HAP-1 (cell line): Measurements from ENCODE around the gene ARFIP2.
A peak's percentile ranks its signal among the peaks of the same experiment; 100 is the strongest.

Experiments
- DNase-seq, 2 experiments: peaks; one replicate each; pipeline ENCODE4 v3.0.0-alpha.2; 2016 to 2020; ENCODE audit warnings: low spot score in 2 of 2
- H3K27me3 ChIP-seq: fragments of 250-450 bp; sonication (Bioruptor Pico); 2 replicates; pipeline ENCODE4 v1.5.1; 2020; ENCODE audit warnings: low read depth, mild to moderate bottlenecking, moderate library complexity
- H3K36me3 ChIP-seq: fragments of 250-450 bp; sonication (Bioruptor Pico); replicated peaks from 2 replicates; pipeline ENCODE4 v1.5.1; 2020; ENCODE audit warnings: mild to moderate bottlenecking
- H3K4me1 ChIP-seq: fragments of 250-450 bp; sonication (Bioruptor Pico); 2 replicates; pipeline ENCODE4 v1.5.1; 2020; ENCODE audit warnings: mild to moderate bottlenecking
- H3K4me3 ChIP-seq: fragments of 250-450 bp; sonication (Bioruptor Pico); 2 replicates; pipeline ENCODE4 v1.5.1; 2020; ENCODE audit warnings: mild to moderate bottlenecking, moderate library complexity
- H3K9me3 ChIP-seq: fragments of 250-450 bp; sonication (Bioruptor Pico); 2 replicates; pipeline ENCODE4 v1.5.1; 2020; ENCODE audit warnings: mild to moderate bottlenecking, moderate library complexity
- in situ Hi-C: fragments of 300-500 bp; cut with MboI; formaldehyde crosslinking; loops from 3 replicates; pipeline ENCODE4 v1.14.3; 2020; ENCODE audit warnings: low sequenced_read_pairs, inconsistent platforms, mixed read lengths

The ARFIP2 gene

DNA sequence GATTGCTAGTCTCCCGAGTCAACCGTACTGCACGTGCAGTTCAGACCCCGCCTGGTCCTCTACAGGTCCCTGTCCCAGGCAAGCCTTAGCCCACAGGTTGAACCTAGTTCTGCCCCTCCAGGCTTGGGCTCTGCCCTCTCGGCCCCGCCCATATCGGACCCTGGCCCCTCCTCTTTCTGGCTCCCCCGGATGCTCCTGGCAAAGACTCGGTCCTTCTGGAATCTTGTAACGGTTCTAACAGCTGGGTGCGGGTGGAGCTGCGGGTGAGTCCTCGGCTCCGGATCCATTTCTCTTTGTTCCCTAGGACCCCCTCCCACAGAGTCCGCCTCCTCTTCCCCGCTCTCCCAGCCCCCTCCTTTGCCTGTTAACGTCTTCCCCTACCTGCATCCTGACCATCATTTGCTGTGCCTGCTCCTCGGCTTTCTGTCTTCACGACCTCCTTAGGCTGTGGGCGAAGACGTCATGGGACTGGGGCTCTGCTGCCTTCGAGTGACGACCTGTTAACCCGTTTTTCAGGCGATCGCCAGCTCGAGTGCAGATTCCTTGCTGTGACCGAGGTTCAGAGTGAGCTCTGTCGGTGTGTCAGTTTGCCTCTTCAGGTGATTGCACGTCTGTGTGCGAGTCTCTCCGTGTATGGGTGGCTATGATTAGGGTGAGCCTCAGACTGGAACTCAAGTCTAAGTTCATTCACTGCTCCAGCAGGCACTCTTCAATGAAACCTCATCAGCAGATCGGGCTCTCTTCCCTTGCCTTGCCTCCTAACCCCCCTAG lies 16.1 kb upstream of the ARFIP2 start, which contains the start of gene DNHD1:
Gene DNHD1, plus strand, starts transcription at position 212 of the 771 bp plus-strand sequence. CDS start 936 bp downstream, outside the sequence.
- in situ Hi-C loops = no loop called here
- Histone ChIP-seq H3K4me1 (no peaks in the 10 kb centered on the region), H3K9me3 (no peaks in the 10 kb centered on the region), H3K27me3 (no peaks in the 10 kb centered on the region), H3K36me3 (no peaks in the 10 kb centered on the region; the same call in 1 of the 2 replicates), H3K4me3 (no peak within 1 kb of the TSS)
- DNase-seq = no peak

DNA sequence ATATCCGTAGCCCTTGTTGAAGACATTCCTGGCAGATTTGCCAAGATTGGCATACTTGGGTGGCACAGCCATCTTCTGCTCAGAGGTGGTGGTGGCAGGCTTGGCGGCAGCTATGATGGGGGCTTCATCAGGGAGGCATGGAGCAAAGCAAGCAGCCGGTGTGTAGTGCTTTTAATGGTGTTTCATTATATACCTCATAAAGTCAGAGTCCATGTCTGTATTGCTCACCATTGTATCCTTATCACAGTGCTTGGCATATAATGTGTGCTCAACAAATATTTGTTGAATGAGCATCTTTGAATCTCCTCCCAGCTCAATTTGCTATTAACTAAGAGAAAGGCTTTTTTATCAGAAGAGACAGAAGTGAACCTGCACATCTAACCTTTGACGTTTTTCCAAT lies 8.2 kb upstream of the ARFIP2 start:
- Histone ChIP-seq H3K4me3 (no peak overlapping the region), H3K9me3 (no peaks in the 10 kb centered on the region), H3K4me1 (no peaks in the 10 kb centered on the region), H3K36me3 (peaks cover 41% of the 10 kb centered on the region), H3K27me3 (no peaks in the 10 kb centered on the region)
- DNase-seq = no peak
- in situ Hi-C loops = no loop called here

DNA sequence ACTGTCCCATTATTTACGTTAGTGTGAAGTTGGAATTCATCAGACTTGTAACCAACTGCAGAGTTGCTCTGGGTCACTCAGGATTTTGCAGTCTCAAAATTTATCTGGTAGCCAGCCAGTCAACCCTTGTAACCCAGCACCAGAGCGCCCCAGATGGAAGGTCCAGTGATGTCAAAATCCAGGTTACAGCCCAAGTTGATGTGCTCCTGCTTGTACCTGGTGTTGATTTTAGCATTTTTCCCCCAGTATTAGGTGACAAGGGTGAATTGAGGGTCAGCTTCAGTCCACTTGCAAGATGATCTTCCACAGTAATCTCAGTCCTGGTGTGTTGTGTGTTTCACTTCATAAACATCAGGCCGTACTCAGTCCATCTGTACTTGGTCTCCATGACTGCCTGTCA lies 7.7 kb upstream of the ARFIP2 start:
- H3K4me1 ChIP-seq = no peaks in the 10 kb centered on the region
- in situ Hi-C loops = no loop called here

DNA sequence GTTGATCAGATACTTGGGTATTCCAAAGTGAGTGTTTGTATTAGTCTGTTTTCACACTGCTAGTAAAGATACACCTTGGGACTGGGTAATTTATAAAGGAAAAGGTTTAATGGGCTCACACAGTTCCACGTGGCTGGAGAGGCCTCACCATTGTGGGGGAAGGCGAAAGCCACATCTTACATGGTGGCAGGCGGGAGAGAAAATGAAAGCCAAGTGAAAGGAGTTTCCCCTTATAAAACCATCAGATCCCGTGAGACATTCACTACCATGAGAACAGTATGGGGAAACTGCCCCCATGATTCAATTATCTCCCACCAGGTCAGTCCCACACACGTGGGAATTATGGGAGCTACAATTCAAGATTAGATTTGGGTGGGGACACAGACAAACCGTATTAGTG lies 7.2 kb upstream of the ARFIP2 start:
- in situ Hi-C loops = no loop called here
- no peaks in the 10 kb centered on the region for H3K9me3 ChIP-seq
- DNase-seq = no peak
- H3K36me3 ChIP-seq = peaks cover 51% of the 10 kb centered on the region
- H3K4me3 ChIP-seq = no peak overlapping the region
- no peaks in the 10 kb centered on the region for H3K4me1 ChIP-seq
- H3K27me3 ChIP-seq = no peaks in the 10 kb centered on the region

More for the DNA sequence above, 7.7 kb upstream of the ARFIP2 start:
- Histone ChIP-seq H3K36me3 (peaks cover 46% of the 10 kb centered on the region), H3K27me3 (no peaks in the 10 kb centered on the region), H3K9me3 (no peaks in the 10 kb centered on the region), H3K4me3 (no peak overlapping the region)
- DNase-seq = no peak

- DNase-seq = no peak
- in situ Hi-C loops = no loop called here
- peaks cover 64% of the 10 kb centered on the region for H3K36me3 ChIP-seq
- no peaks in the 10 kb centered on the region for H3K9me3 ChIP-seq
- H3K27me3 ChIP-seq = no peaks in the 10 kb centered on the region
- no peak overlapping the region for H3K4me3 ChIP-seq
- H3K4me1 ChIP-seq = peaks cover 5% of the 10 kb centered on the region; the same call in 1 of the 2 replicates
Measured at GRCh38 chr11:6486938-6487337, 5.8 kb upstream of the ARFIP2 start.

GRCh38 chr11:6486256-6486655 lies 5.1 kb upstream of the ARFIP2 start:
- H3K36me3 ChIP-seq = peaks cover 64% of the 10 kb centered on the region

GRCh38 chr11:6485661-6486060 lies 4.5 kb upstream of the ARFIP2 start:
- Histone ChIP-seq H3K9me3 (no peaks in the 10 kb centered on the region), H3K4me3 (no peak overlapping the region), H3K4me1 (peaks cover 5% of the 10 kb centered on the region; the same call in 1 of the 2 replicates), H3K27me3 (no peaks in the 10 kb centered on the region), H3K36me3 (peaks cover 64% of the 10 kb centered on the region)
- in situ Hi-C loops = no loop called here
- no peak for DNase-seq

More at GRCh38 chr11:6486256-6486655, 5.1 kb upstream of the ARFIP2 start:
- DNase-seq = no peak
- Histone ChIP-seq H3K4me3 (no peak overlapping the region), H3K27me3 (no peaks in the 10 kb centered on the region), H3K4me1 (peaks cover 5% of the 10 kb centered on the region; the same call in 1 of the 2 replicates), H3K9me3 (no peaks in the 10 kb centered on the region)
- in situ Hi-C loops = no loop called here

- in situ Hi-C loops = no loop called here
- peaks cover 5% of the 10 kb centered on the region; the same call in 1 of the 2 replicates for H3K4me1 ChIP-seq
- H3K9me3 ChIP-seq = no peaks in the 10 kb centered on the region
- H3K36me3 ChIP-seq = peaks cover 77% of the 10 kb centered on the region
- DNase-seq = no peak
- H3K4me3 ChIP-seq = no peak overlapping the region
- no peaks in the 10 kb centered on the region for H3K27me3 ChIP-seq
Measured at GRCh38 chr11:6483015-6483414, 1.9 kb upstream of the ARFIP2 start.

DNA sequence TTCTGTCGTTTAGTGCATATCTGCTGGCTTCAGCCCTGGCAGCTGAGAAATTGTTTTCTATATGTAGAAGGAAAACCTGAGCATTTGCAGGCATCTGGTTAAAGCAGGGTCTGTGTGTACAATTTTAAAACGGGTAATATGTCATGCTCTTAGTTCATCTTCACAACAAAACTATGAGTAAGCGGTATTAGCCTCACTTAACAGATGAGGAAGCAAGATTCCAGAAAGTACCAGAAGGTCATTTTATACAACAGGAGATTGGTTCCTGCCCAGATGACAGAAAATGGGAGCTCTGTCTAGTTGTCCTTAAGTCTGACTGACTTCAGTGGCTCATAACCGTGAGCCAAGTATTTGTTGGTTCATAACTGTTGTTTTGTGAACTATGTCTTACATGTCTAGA lies 1.3 kb upstream of the ARFIP2 start:
- no peaks in the 10 kb centered on the region for H3K27me3 ChIP-seq
- no peaks in the 10 kb centered on the region for H3K9me3 ChIP-seq
- DNase-seq = no peak
- H3K36me3 ChIP-seq = peaks cover 77% of the 10 kb centered on the region
- peak overlapping the region; percentile 77 for H3K4me3 ChIP-seq
- peaks cover 5% of the 10 kb centered on the region; the same call in 1 of the 2 replicates for H3K4me1 ChIP-seq
- in situ Hi-C loops = no loop called here

DNA sequence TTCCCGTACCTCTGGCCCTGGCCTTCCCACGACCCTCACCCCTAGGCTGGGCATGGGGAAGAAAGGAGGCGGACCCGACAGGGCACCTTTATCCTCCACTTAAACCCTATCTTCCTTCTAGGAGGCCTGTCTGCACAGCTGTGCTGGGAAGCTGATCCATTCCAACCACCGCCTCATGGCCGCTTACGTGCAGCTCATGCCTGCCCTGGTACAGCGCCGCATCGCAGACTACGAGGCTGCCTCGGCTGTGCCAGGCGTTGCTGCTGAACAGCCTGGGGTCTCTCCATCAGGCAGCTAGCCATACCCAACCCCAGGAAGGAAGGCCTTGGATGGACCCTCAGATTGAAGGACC lies 769 bp upstream of the ARFIP2 start:
- in situ Hi-C loops = no loop called here
- no peaks in the 10 kb centered on the region for H3K9me3 ChIP-seq
- H3K4me3 ChIP-seq = peak overlapping the region; percentile 77
- H3K27me3 ChIP-seq = no peaks in the 10 kb centered on the region
- peaks cover 77% of the 10 kb centered on the region for H3K36me3 ChIP-seq
- no peak for DNase-seq
- peaks cover 5% of the 10 kb centered on the region; the same call in 1 of the 2 replicates for H3K4me1 ChIP-seq

DNA sequence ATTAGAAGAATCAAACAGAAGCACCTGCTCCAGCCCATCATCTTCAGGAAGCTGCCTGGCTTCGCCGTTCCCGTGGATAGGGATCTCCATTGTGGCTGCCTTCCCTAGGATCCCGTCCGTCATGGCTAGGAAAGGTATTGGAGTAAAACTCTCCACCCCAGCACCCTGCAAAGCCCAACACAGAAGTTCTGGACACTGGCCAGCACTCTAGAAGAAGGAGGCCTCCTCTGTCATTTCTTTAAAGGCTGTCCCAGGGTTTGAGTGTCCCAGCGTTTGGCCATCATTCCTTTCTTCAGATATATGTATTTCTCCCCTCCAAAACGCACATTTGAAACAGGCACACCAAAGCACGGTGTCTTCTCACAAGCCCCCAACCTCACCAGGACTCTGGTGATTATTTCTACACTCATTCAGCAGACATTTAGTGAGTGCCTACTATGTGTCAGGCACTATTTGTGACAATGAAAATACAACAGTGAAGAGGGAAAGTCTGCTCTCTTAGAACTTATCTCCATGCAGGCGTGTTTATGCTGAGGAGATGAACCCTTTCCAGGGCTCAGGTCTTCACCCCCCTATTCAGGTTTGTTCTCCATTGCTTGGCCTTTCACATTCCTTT lies 724 bp downstream of the ARFIP2 start:
- Histone ChIP-seq H3K27me3 (no peaks in the 10 kb centered on the region), H3K4me1 (peaks cover 5% of the 10 kb centered on the region; the same call in 1 of the 2 replicates), H3K4me3 (peak overlapping the region; percentile 77), H3K9me3 (no peaks in the 10 kb centered on the region), H3K36me3 (peaks cover 65% of the 10 kb centered on the region)
- DNase-seq = no peak
- in situ Hi-C loops = no loop called here

DNA sequence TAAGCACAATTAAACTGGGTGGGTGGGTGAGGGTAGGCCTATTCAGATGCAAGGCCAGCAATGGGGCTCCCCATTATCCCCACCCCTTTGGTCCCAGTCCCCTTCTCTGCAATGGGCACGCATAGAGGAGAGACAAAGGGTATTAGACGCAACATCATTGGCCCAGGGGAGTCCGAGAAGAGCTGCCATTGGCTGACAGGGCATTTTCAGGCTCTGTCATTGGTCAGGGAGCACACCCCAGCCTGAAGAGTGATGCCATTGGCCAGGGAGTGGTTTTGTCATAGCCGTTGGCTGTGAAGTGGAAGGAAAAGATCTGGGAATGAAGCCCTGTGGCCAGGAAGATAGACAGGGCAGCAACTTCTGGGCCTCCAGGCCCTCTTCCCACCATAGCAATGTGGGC lies 4.6 kb downstream of the ARFIP2 start:
- in situ Hi-C loops = no loop called here
- H3K4me3 ChIP-seq = no peak overlapping the region
- peaks cover 31% of the 10 kb centered on the region for H3K36me3 ChIP-seq
- no peak for DNase-seq
- H3K9me3 ChIP-seq = no peaks in the 10 kb centered on the region
- H3K4me1 ChIP-seq = peaks cover 5% of the 10 kb centered on the region
- H3K27me3 ChIP-seq = no peaks in the 10 kb centered on the region

- Histone ChIP-seq H3K36me3 (peaks cover 31% of the 10 kb centered on the region), H3K4me3 (no peak overlapping the region), H3K27me3 (no peaks in the 10 kb centered on the region), H3K9me3 (no peaks in the 10 kb centered on the region), H3K4me1 (peaks cover 5% of the 10 kb centered on the region)
- DNase-seq = no peak
- in situ Hi-C loops = no loop called here
Measured at GRCh38 chr11:6475936-6476335, 5.2 kb downstream of the ARFIP2 start.

GRCh38 chr11:6474806-6475500 lies 6.2 kb downstream of the ARFIP2 start:
- no peak for DNase-seq
- H3K4me3 ChIP-seq = no peak overlapping the region
- in situ Hi-C loops = no loop called here
- H3K27me3 ChIP-seq = no peaks in the 10 kb centered on the region
- no peaks in the 10 kb centered on the region for H3K9me3 ChIP-seq
- peaks cover 5% of the 10 kb centered on the region for H3K4me1 ChIP-seq
- H3K36me3 ChIP-seq = peaks cover 31% of the 10 kb centered on the region
